ENCODE results near the gene ALKBH3. TPM values are rescaled to one million over a fixed set of nuclear protein-coding genes. Genes with fewer than 3 reads are reported as not detected.

Gene ALKBH3
- total and polyA plus RNA-seq, 2 donors (not counting 3 experiments of a cell fraction or from before 2014, with no cell fraction given) = 28.0 to 34.7 TPM

GRCh38 chr11:43868852-43869567 lies 11.6 kb upstream of the ALKBH3 start:
- TF ChIP-seq GATA2 (IDR thresholded peaks at IDR 0.05; ENCODE audit: insufficient read depth, insufficient read length, low read depth, low read length) = no peak
- peak; percentile 30 for TF ChIP-seq JUN (IDR thresholded peaks at IDR 0.05; ENCODE audit: borderline replicate concordance, insufficient read depth, insufficient read length, low read depth)
- CTCF ChIA-PET = interaction anchor here (1.0 to 2.0 kb wide), 5 partner anchors 10 to 388 kb away, joined by 3 to 5 read pairs (median 3); no protein-coding TSS in a partner anchor
- Histone ChIP-seq H3K9me1 (replicated peaks; ENCODE audit: control insufficient read depth, extremely low read depth, insufficient read depth, low read length) (no peaks in the 10 kb centered on the region), H3K27ac (ENCODE audit: insufficient read depth, low read depth, low read length) (no peak overlapping the region), H3K9me3 (replicated peaks; ENCODE audit: control insufficient read depth, insufficient read depth, low read length) (no peaks in the 10 kb centered on the region), H3K4me1 (ENCODE audit: control insufficient read depth, extremely low read depth, insufficient read depth, low read length) (peaks cover 2% of the 10 kb centered on the region), H3K4me2 (ENCODE audit: insufficient read depth, low read length) (no peak overlapping the region), H2AFZ (ENCODE audit: low read depth, low read length) (no peak overlapping the region), H3K9ac (replicated peaks; ENCODE audit: extremely low read depth, insufficient read depth, low read length) (no peak overlapping the region), H3K4me3 (replicated peaks in 1 of 3; ENCODE audit: insufficient read depth in 1 of 3, low read depth in 1 of 3, low read length in 3 of 3) (no peak overlapping the region), H3K36me3 (ENCODE audit: control insufficient read depth in 2 of 2, extremely low read depth in 1 of 2, insufficient read depth in 2 of 2, low read length in 2 of 2) (no peaks in the 10 kb centered on the region), H4K20me1 (replicated peaks; ENCODE audit: control insufficient read depth, extremely low read depth, insufficient read depth, low read length) (no peaks in the 10 kb centered on the region), H3K79me2 (ENCODE audit: control insufficient read depth, insufficient read depth, low read length) (no peaks in the 10 kb centered on the region), H3K27me3 (ENCODE audit: control insufficient read depth in 2 of 2, insufficient read depth in 2 of 2, low read length in 2 of 2) (peaks cover 13 to 21% of the 10 kb centered on the region in 2 experiments)
- intact Hi-C loops (cut with micrococcal nuclease) (no loop called here), dilution Hi-C loops (cut with MboI; ENCODE audit: extremely low pct_ligation_motif_present, low sequenced_read_pairs) (no loop called here)
- POLR2A ChIA-PET = no interaction called here
- no TSS peak for BruUV-seq (replicated peaks)
- DNase-seq (ENCODE audit: low read depth, low spot score) (peak; percentile 13), FAIRE-seq (peak; percentile 12)

- H3K4me1 ChIP-seq (ENCODE audit: control insufficient read depth, extremely low read depth, insufficient read depth, low read length) = peaks cover 2% of the 10 kb centered on the region
- no peaks in the 10 kb centered on the region for H3K9me3 ChIP-seq (replicated peaks; ENCODE audit: control insufficient read depth, insufficient read depth, low read length)
- no peak for FAIRE-seq
- H3K79me2 ChIP-seq (ENCODE audit: control insufficient read depth, insufficient read depth, low read length) = no peaks in the 10 kb centered on the region
- H4K20me1 ChIP-seq (replicated peaks; ENCODE audit: control insufficient read depth, extremely low read depth, insufficient read depth, low read length) = no peaks in the 10 kb centered on the region
- ChIA-PET CTCF (interaction anchor here (2.3 kb wide), 1 partner anchor 19 kb away, joined by 7 read pairs; no protein-coding TSS in a partner anchor), POLR2A (no interaction called here)
- DNase-seq (ENCODE audit: low read depth, low spot score) = no peak
- no peak overlapping the region for H3K4me3 ChIP-seq (replicated peaks in 1 of 3; ENCODE audit: insufficient read depth in 1 of 3, low read depth in 1 of 3, low read length in 3 of 3)
- H3K9ac ChIP-seq (replicated peaks; ENCODE audit: extremely low read depth, insufficient read depth, low read length) = no peak overlapping the region
- no peak overlapping the region for H3K4me2 ChIP-seq (ENCODE audit: insufficient read depth, low read length)
- intact Hi-C loops (cut with micrococcal nuclease) (no loop called here), dilution Hi-C loops (cut with MboI; ENCODE audit: extremely low pct_ligation_motif_present, low sequenced_read_pairs) (no loop called here)
- TF ChIP-seq POLR2AphosphoS5 (IDR thresholded peaks at IDR 0.05; ENCODE audit: insufficient read depth, low read depth, low read length) = no peak
- TF ChIP-seq MYC (IDR thresholded peaks at IDR 0.05; ENCODE audit: low read depth, low read length) = no peak
- no peak for TF ChIP-seq EZH2 (IDR thresholded peaks at IDR 0.05; ENCODE audit: borderline replicate concordance, low read depth, low read length, severe bottlenecking)
- no peak for TF ChIP-seq JUN (IDR thresholded peaks at IDR 0.05; ENCODE audit: borderline replicate concordance, insufficient read depth, insufficient read length, low read depth)
- no peak for TF ChIP-seq GATA2 (IDR thresholded peaks at IDR 0.05; ENCODE audit: insufficient read depth, insufficient read length, low read depth, low read length)
- TF ChIP-seq MAX (IDR thresholded peaks at IDR 0.05; ENCODE audit: insufficient read depth, insufficient read length) = no peak
- TF ChIP-seq CTCF (IDR thresholded peaks at IDR 0.05; ENCODE audit: extremely low read depth in 1 of 2, insufficient read depth in 1 of 2, low read depth in 1 of 2, low read length in 2 of 2) = no peak
- TF ChIP-seq POLR2A (IDR thresholded peaks at IDR 0.05; ENCODE audit: low read depth, low read length) = no peak
- TF ChIP-seq FOS (IDR thresholded peaks at IDR 0.05; ENCODE audit: borderline replicate concordance, insufficient read depth, low read length) = no peak
- H3K27me3 ChIP-seq (ENCODE audit: control insufficient read depth in 2 of 2, insufficient read depth in 2 of 2, low read length in 2 of 2) = peaks cover 15 to 27% of the 10 kb centered on the region in 2 experiments
- BruUV-seq (replicated peaks) = no TSS peak
- H3K36me3 ChIP-seq (ENCODE audit: control insufficient read depth in 2 of 2, extremely low read depth in 1 of 2, insufficient read depth in 2 of 2, low read length in 2 of 2) = no peaks in the 10 kb centered on the region
- H3K27ac ChIP-seq (ENCODE audit: insufficient read depth, low read depth, low read length) = no peak overlapping the region
- no peaks in the 10 kb centered on the region for H3K9me1 ChIP-seq (replicated peaks; ENCODE audit: control insufficient read depth, extremely low read depth, insufficient read depth, low read length)
- H2AFZ ChIP-seq (ENCODE audit: low read depth, low read length) = no peak overlapping the region
Measured at GRCh38 chr11:43871051-43871450, 9.6 kb upstream of the ALKBH3 start.

Data from endothelial cell of umbilical vein (primary cell).